Stimulated activated CD4-positive, alpha-beta T cell treated with anti-CD3 and anti-CD28 coated beads, Interleukin-4, amount 100 ng/mL, for 1 hour (primary cell): ENCODE measurements around the gene PHF20.
"Not testable (repeated sequence)": the region's sequence is repeated elsewhere in the genome, so short reads cannot be mapped to it uniquely, and the experiment has no call there.

ENCODE experiments used
- DNase-seq: peaks from one replicate; pipeline ENCODE4 v3.0.0-alpha.2; 2020

PHF20 gene

DNA sequence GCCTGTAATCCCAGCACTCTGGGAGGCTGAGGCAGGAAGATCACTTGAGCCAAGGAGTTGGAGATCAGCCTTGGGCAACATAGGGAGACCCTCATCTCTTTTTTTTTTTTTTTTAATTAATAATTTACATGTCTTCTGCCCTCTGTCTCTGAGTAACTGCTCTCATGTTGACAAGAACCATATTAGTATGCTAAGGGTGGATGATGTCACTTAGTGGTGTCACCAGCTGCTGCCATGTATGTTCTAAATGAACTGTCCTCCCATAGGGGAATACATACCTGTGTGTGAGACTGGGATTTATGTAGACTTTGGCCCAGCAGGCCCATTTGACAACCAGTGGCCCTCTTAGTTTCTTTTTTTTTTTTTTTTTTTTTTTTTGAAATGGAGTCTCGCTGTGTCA is 116.8 kb downstream of the PHF20 start:
- no peak for DNase-seq

DNA sequence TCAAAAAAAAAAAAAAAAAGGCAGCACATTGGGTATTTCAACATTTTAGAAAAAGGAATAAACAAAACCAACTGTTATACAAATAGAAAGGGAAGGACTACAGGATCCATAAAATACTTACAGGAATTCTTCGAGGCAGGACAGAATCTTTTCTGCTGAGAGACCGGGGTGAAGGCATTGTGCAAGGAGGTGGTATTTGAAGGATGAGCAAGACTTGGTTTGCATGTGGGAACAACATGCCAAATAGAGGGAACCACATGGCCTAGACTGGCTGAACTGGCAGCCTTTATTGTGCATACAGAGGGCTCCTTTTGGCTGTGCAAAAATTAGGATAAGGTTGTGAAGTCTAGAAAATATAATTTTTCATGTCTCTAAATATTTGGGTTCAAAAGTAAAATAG is 119.6 kb downstream of the PHF20 start:
- DNase-seq: no peak

DNA sequence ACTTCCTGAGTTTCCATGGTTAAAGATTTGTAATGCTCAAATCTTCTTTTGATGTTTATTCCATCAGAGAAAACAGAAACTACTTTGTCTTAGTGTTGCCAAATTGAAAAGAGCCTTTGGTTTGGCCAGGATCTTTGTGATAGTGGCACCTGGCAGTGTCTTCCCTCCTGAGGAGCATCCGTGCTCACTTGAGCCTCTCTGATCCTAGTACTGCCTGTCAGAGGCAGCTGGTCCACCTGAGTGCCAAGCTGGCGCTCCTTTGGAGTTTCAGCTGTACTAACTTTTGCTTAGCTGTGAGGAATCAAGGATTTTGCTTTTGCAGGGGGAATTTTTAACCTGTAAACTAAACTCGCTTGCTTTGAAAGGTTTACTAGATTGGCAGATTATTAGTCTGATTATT is 121.1 kb downstream of the PHF20 start:
- DNase-seq: no peak

DNA sequence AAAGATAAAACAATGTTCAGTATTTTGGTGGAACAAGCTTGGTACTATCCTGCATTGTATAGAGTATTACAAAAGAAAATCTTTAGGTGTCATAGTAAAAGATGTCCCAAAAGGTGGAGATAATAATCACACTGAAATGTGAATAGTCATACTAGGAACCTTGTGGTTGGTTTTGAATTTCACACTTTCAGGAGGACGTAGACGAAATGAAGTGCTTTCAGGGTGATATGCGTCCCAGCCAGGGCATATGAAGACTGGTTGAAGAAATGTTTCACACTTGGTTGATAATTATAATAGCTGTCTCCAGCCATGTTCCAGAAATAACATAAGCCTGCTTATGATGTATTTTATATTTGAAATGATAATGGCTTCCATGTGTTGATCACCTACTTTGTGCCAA is 122.1 kb downstream of the PHF20 start:
- no peak for DNase-seq

DNA sequence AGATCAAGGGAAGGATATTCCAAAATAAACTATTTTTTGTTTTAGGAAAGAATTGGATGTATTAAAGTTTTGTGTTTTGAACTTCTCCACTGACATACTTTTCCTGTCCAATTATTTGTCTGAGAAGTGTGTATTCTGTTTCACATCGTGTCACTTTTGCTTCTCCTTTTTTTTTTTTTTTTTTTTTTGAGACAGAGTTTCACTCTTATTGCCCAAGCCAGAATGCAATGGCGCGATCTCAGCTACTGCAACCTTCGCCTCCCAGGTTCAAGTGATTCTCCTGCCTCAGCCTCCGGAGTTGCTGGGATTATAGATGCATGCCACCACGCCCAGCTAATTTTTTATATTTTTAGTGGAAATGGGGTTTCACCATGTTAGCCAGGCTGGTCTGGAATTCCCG is 123.7 kb downstream of the PHF20 start:
- not testable (repeated sequence) for DNase-seq

DNA sequence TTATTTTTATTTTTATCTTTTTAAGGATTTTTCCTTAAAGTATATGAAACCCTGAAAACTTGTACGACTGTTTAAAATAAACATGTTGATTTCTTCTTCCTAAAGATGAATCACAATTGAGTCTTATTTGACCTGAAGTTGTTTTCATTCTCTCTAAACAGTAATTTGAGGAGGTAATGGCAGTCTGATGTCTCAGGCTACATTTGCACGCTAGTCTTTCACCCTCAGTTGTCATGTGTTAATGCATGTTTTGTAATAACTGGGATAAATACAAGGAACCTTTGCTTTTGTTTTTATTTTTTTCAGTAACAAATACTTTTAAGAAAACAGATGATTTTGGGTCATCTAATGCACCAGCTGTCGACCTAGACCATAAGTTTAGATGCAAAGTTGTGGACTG is 127.2 kb downstream of the PHF20 start:
- no peak for DNase-seq

DNA sequence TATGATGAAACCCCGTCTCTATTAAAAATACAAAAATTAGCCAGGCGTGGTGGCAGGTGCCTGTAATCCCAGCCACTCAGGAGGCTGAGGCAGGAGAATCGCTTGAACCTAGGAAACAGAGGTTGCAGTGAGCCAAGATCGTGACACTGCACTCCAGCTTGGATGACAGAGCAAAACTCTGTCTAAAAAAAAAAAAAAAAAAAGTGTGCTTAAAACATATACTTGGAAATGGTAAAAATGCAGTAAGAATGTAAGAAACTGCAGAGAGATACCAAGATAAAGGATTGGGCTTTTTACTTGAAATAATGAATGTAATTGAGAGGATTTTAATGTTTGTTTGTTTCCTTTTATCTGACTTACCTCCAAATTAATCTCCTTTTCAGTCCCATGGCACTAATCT is 129.4 kb downstream of the PHF20 start:
- not testable (repeated sequence) for DNase-seq

DNA sequence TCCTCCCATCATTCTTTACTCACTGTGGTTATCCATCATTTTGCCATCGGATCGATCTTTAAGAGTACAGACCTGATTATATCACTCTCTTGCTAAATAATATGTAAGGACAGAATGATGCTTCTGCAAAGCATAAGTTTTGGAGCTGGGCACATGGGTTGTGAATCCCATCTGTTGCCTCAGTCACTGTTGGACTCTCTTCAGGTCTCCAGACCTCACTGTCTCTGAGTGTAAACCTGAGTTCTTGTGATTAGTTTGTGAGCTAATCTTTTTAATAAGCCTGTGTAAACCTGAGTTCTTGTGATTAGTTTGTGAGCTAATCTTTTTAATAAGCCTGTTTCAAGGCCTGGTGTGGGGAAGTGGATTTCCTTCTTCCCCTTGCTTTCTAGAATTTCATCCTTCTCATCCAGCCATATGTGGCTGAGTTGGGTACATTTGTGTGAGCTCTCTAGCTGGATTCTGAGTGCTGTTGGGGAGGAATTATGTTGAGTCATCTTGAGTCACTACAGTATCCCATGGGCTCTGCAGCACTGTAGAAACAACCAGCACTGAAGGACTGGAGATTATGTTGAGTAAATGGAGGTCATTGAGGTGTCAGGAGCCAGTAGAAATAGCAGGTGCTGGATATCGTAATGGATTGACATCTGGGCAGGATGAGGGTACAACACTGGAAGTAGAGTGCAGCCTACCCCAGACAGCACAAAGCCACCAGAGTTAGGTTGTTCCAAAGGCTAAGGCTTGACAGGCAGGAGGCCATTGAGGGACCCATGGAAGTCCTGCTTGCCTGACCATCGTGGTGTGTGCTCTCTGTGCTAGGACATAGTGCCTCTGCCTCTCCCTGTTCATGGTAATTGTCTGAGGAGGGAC is 130.1 kb downstream of the PHF20 start:
- no peak for DNase-seq

DNA sequence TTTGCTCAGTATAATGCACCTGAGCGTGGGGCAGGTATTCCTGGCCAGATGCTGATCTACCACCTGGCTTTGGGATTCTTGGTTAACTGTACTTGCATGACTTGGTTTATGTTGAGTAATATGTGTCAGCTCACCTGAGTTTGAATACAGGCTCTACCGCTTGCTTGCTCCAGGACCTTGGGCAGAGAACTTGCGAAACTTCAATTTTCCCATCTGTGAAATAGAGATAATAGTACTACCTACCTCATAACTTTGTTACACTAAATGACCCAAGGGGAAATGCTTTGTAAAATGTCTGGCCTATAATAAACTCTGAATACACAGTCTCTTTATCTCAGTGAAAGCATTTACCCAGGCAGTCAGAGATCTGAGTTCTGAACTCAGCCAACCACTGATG is 130.7 kb downstream of the PHF20 start:
- DNase-seq: no peak

DNA sequence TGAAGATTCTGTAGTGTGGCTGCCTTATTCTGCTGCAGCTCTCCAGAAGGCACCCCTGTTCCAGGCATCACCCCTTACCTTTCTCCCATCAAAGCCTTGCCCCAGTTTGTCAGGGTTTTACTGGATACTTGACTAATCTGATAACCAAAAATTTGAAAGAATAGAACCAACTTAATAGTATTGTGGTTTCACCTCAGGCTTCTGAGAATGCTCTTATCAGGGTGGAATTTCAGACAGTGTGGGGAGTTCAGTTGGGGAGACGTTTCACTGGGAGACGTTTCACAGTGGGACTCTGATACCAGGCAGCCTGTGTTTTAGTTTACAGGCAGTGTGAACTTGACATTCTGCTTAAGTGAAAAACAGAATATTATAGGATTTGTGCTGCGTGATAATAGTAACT is 132.0 kb downstream of the PHF20 start:
- no peak for DNase-seq

DNA sequence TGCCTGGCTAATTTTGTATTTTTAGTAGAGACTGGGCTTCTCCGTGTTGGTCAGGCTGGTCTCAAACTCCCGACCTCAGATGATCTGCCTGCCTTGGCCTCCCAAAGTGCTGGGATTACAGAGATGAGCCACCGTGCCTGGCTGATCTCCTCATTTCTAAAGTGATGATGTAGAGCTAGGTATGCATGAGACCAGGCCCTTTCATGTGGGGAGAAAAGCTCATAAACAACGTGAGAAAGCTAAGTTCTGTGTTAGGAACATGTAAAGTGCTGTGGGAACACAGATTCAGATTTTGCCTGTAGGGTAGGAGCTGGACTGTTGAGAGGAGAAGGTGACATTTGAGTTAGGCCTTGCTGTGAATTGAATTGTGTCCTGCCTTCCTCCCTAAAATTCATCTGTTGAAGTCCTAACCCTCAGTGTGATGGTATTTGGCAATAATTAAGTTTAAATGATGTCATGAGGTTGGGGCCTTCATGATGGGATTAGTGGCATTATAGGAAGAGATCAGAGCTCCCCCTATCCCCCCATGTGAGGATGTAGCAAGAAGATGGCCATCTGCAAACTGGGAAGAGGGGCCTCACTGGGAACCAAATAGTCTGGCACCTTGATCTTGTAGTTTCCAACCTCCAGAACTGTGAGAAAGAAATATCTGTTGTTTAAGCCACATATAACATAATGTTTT is 133.3 kb downstream of the PHF20 start:
- no peak for DNase-seq

DNA sequence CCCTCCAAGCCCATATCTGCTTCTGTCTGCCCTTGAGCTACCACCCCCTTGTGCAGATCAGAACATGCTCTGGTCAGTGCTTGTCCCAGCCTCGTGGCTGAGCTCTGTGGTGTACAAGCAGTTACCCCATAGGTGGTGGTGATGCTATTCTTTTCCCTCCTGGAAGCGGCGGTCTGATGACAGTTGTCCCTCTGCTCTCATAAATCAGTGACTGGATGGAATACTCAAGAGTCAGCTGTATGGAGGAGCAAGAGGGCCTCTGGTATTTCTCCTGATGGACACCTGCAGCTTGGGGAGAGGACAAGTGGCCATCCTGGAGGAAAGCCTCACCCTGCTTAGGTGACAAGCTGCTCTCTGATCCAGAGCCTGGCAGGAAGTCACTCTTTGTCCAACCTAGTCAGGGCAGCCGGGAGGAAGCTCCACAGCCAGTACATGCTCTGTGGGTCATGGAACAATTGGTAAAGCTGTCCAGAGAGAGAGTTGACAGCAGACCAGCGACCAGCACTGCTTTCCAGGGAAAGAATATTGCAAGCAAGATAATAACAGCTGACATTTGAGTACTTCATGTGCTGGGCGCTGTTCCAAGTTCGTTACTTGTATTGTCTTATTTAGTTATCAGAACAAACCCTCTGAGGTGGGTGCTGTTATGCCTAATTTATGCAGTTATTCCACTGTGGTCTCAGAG is 135.3 kb downstream of the PHF20 start:
- no peak for DNase-seq

DNA sequence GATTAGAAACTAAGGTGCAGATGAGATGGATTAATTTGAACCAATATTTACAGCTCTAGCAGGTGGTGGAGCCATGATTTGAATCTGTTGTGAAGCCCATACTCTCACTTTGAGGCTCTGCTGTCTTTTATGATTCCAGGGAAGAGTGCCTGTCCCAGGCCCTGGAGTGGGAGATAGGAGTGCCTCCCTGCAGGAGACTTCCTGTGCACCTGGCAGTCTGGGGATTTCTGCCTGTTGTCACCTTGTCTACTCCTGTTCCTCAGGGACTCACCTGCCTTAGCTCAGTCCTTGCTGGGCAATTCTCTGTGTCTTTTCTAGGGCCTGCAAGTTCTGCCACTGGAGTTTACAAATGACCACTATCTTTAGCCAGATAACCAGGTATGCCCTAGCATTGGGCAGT is 136.2 kb downstream of the PHF20 start:
- no peak for DNase-seq

DNA sequence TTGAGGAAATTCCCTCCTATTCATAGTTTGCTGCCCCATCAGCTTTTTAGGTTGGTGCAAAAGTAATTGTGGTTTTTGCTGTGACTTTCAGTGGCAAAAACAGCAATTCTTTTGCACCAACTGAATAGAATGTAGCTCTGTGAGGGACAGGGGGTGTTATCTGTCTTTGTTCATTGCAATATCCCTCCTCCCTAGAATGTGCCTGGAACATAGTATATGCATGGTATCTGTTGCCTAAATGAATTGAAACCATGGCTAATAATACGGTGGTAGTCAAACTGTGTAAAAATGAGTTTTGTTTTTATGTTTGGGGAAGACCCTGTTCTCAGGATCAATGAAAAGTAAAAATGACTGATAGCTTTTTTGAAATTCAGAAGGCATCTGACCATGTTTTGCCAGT is 137.4 kb downstream of the PHF20 start:
- DNase-seq: no peak

DNA sequence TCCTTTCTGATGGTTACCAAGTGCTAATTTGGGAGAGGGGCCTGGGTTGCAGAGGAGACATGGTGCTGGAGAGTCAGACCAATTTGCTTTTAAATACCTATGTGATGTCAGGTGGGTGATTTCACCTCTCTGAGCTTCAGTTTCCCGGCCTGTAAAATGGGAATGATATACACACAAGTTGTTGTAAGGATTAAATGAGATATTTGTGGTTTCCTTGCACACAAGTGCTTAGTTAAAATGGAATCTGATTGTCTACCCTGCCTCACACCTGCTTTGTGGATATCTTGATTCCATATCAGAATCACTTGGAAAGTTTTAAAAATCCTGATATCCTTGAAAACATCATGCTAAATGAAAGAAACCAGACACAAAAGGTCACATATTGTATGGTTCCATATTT is 138.0 kb downstream of the PHF20 start:
- no peak for DNase-seq

DNA sequence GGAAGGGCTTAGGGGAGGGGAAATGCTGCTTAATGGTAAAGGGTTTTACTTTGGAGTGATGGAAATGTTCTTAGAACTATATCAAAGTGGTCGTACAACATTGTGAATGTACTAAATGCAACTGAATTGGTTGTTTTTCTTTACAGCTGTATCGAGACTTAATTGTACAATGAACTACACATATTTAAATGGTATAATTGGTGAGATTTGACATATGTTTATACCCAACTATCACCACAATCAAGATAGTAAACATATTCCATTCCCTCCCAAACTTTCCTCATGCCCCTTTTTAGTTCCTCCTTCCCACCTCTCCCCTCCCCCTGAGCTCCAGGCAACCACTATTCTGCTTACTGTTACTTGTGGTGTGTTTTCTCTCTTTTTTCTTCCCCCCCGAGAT is 138.4 kb downstream of the PHF20 start:
- DNase-seq: no peak

DNA sequence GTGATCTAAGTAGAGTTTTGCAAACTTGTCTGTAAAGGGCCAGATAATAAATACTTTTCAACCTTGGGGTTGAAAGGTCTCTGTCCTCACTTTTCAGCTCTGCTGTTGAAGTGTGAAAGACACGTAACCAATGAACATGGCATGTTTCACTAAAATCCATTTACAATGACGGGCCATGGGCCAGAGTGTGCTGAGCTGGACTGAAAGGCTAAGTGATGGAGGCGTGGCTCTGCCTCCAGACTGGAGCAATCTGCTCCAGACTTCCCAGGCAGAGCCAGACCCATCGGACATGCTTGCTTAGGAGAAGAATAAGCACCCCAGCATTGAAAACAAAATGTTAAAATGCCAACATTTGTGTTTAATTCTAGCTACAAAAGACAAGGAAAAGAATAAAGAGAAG is 141.1 kb downstream of the PHF20 start:
- DNase-seq: no peak

DNA sequence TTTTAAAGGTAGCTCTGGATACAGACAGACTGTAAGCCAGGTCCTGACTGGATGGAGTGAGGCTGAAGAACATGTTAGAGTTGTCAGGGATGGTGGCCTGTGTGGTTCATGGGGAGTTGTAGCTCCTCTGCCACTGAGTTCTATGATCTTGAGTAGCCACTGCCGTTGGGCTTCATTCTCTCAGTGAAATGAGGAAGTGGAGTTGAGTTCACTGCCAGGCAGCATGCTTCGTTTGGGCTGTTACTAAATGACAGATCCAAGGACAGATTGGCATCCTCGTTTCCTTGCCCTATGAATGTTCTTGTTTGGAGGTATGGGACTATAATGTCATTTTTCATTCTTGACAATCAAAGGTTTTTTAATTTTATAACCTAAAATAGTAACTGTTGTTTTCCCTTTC is 145.3 kb downstream of the PHF20 start:
- DNase-seq: no peak

DNA sequence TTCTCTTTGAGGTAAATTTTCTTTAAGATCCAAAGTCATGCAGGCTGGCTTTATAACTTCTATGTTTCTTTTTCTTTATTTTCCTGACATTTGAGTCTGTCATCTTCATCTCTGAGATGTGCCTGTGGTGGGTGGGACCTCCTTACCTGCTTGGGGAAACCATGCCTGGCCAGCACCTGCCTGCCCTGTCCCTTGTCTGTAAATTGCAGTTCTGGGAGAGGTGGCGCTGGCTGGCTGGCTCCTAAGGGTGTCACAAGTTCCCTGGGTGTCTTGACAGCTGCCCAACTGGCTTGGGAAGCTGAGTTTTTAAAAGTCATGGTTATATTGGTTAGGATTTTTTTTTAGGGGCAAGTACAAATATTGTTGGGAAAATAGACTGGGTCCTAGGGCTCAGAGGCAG is 146.2 kb downstream of the PHF20 start:
- no peak for DNase-seq

DNA sequence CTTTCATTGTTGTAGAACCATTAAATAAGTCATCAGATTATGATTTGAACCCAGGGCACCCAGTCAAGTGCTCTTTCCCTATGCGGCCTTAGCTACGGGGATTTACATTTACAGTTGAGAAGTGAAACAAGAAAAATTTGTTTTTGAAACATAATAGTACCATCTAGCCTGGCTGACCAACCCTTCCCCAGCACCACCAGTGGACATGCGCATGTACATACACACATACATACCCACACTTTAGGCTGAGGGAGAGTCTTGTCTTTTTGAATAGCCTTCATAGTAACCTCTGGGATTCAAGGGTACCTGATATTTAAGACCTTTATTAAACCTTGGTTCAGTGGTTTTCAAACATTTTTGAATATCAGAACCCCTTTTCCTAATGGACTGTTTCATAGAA is 148.7 kb downstream of the PHF20 start:
- DNase-seq: no peak

DNA sequence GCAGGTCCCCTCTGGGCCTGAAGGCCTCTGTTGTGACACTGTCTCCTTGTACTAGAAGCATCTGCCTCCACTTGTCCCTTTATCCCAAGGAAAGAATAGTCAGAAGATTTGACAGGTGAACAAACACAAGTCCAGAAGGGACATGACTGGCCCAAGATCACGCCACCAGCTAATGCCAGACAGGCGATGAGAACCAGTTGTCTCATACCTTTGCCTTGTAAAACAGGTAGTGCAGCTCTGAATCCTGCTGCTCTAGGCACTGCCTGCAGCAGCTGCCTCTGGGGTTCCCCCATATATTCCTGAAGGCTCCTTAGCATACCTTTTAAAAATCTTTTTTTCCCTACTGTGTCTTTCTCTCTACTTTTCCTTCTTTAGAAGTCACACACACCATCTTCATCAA is 157.5 kb downstream of the PHF20 start:
- no peak for DNase-seq

DNA sequence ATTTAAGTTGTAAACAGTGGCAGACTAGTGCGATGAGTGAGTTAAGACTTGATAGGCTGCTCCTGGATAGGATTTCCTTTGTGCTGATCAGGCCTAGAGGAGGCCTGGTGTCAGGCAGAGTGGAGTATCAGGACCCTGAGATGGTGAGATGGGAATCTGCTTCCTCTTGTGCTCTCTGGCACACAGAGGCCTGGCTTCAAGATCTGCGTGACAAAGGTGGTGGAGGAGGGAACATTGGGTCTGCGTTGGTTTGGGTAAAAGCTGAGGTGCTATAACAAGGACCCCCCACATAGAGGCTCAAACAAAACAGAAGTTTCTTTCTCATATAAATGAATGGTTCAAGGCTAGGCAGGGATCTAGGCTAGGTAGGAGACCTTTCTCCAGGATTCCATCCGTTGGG is 162.2 kb downstream of the PHF20 start:
- DNase-seq: no peak

DNA sequence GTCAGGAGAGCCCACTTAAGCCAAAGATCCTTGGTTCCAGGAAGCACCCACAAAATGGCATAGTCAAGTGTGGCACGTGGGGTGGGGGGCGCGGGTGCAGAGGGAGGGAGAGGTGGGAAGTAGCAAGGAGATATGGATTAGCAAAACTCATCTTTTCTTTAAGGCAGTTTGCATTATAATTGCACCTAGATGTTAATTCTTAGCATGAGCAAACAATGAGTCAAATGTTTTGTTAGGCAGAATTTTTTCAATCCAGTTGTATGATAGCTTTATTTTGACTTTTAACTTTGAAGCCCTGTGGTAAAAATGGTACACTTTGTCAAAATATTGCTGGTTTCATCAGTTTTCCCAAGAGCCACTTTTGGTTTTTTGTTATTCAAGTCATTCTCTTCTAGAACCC is 167.4 kb downstream of the PHF20 start:
- DNase-seq: no peak

DNA sequence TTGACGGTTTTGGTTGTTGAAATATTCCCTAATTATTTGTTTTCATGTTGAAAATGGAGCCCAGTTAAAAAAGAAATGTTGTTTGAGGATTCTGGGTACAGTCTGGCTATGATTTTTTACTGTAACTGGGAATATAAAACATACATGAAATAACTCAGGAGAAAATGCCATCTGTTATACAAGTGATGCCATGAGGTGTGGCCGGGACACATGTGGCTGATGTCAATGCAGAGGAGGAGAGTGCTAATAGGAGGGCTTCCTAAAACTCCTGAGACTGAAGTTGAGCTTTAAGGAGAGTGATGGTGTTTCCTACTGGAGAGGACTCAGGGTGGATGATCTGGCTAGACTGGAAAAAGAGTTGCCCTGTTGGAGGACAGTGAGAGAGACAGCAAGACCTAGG is 169.8 kb downstream of the PHF20 start:
- DNase-seq: no peak
